GM12872 (cell line): ENCODE measurements around the gene MAML3.

Source experiments
- TF ChIP-seq, protein P1 (sequence below): IDR thresholded peaks from 3 replicates; pipeline ENCODE4 v1.5.1; 2011; ENCODE audit warnings: low read depth, mild to moderate bottlenecking, low read length, moderate library complexity; ENCODE audit not compliant: insufficient read depth

Gene MAML3

DNA sequence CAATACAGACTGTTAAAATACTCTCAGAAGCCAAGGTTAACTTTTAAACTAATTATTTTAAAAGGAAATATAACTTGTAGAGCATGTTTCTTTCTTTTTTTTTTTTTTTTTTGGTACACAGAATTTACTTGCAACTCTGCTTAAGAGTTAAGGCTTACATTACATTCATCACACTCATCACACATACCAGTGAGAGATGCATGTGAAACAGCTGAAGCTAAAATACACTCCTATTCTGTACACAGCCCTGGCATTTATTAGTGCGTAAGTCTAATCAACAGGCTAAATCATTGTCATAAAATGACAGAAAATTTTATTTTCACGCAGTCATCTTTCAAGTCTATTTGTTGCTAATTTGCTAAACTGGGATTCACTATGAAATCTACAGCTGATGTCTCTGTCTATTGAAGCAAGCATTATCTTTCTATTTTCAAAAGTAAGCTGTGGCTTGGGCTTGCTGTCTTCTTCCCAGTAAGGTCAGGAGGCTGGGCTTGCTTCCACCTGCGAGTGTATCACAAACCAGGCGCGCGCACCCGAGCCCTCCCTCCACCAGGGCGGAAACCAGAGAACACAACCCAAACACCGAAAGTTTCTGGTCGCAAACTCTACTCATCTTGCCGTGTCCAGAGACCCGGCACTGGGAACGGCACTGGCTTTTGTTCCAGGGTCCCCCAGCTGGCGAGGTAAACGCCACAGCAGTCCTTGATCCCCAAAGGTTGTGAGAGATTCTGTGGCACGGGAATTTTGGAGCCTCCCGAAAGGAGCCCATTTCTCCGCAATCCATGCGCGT lies 3.9 kb downstream of the MAML3 start:
- TF ChIP-seq, protein P1, sequence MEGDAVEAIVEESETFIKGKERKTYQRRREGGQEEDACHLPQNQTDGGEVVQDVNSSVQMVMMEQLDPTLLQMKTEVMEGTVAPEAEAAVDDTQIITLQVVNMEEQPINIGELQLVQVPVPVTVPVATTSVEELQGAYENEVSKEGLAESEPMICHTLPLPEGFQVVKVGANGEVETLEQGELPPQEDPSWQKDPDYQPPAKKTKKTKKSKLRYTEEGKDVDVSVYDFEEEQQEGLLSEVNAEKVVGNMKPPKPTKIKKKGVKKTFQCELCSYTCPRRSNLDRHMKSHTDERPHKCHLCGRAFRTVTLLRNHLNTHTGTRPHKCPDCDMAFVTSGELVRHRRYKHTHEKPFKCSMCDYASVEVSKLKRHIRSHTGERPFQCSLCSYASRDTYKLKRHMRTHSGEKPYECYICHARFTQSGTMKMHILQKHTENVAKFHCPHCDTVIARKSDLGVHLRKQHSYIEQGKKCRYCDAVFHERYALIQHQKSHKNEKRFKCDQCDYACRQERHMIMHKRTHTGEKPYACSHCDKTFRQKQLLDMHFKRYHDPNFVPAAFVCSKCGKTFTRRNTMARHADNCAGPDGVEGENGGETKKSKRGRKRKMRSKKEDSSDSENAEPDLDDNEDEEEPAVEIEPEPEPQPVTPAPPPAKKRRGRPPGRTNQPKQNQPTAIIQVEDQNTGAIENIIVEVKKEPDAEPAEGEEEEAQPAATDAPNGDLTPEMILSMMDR = no peak

DNA sequence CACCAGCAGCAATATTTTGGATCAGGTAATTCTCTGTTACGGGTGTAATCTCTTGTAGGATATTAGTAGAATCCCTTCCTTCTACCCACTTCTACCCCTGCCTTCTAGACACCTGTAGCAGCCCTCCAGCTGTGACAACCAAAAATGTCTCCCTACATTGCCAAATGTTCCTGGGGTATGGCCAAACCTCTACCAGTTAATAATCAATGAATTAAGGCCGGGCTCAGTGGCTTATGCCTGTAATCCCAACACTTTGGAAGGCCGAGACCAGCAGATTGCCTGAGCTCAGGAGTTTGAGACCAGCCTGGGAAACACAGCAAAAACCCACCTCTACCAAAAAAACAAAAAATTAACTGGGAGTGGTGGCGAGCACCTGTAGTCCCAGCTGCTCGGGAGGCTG lies 9.9 kb downstream of the MAML3 start:
- TF ChIP-seq, protein P1 = no peak

DNA sequence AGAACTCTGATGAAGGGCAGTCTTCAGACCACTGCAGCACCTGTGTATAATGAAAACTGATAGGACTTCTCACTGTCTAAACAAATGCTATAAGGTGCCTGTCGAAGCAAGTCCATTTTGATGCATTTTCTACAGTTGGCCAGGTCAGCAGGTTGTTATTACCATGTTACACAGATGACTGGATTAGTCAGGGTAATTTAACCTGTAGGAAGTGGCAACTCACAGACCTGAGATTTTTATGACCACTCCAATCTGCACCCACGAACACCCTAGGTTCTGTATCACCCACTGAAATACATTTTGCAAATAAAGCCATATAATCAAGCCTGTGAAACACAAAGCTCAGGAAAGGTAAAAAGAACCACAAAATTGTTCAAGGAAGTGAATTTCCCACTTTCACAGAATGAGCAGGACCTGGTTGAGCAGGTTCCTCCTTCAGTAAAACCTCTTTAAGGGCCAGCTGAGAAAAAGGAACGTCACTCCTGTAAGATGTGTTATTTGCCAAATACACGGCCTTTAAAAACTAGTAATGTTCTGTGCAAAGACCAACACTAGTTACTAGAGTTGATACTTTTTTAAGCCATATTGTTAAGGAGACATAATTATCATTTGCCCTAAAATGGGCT lies 12.7 kb downstream of the MAML3 start:
- TF ChIP-seq, protein P1 = no peak

DNA sequence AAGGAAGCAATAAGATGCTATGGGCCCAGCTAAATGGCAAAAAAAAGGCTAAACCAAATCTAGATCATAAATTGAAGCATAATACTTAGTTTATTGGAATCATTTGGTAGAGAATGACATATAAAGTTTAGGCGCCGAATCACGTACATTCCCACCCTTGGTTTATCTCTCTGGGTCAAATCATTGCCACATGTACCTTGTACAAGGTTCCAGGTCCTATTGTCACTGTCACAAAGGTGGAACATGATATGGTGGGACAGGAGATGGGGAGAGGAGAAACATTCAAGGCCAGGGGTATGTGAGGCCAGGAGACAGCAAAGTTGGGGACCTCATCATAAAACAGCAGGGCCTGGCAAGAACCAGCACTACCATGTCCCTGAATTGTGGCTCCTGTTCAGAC lies 13.4 kb downstream of the MAML3 start:
- TF ChIP-seq, protein P1 = no peak

DNA sequence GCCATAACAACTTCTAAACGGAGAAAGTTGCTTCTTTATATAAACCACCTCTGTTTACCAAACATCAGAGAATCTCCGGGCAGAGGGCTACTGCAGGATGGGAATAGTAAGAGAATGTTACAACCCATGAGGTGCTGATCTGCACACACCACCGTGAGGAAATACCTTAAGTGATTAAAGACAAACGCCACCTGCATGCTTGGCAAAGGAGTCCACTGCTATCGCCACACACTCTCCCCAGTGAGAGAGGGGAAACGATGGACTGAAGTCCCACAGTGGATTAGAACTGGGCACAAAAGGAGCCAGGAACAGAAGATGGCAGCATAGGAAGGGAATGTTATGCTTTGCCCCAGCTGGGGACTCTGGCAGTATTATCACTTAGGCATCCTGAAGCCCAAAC lies 15.6 kb downstream of the MAML3 start:
- TF ChIP-seq, protein P1 = no peak

DNA sequence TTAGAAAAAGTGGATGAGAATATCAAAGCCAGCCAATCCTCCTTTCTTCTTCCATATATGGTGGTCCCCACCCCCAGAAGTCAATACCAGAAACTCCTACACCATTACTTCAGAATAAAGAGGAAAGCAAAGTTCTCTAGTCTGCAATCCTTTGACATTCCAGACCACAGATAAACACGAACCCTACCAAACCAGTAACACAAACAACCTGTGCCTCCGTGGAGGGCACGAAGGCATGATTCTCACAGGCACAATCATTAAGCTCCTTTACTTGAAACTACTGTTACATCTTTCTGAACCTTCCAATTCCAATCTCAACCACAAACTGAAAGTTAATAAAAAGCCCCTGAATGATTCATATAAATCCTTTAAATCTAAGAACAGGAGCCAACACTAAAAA lies 16.3 kb downstream of the MAML3 start:
- TF ChIP-seq, protein P1 = no peak

DNA sequence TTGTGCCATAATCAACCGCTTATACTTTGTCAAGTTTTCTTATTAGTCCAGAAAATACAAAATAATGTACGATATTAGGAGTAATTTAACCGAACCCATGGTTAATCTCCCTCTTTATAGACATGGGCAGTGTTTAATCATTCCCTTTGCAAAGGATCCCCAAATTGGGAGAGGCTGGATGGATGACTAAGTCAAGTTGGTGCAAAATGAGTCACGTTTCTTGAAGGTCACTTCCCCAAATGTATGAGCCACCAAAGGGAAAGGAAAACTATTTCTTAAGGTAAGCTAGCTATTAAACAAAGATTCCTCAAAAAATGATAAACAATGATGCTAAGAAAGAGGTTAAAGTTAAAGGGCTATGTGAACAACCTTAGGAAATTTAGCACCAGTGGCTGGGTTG lies 17.5 kb downstream of the MAML3 start:
- TF ChIP-seq, protein P1 = no peak
